ENCODE measurements around the gene P2RX3. TPM values are rescaled to one million over a fixed set of nuclear protein-coding genes. Genes with fewer than 3 reads are reported as not detected.

Gene P2RX3
- total and polyA plus RNA-seq, 10 of the 15 experiments (the other 5 are each of a cell fraction or from before 2014, with no cell fraction given), result 0.05 to 0.12 TPM; not detected in 8

- TF ChIP-seq, protein P1, sequence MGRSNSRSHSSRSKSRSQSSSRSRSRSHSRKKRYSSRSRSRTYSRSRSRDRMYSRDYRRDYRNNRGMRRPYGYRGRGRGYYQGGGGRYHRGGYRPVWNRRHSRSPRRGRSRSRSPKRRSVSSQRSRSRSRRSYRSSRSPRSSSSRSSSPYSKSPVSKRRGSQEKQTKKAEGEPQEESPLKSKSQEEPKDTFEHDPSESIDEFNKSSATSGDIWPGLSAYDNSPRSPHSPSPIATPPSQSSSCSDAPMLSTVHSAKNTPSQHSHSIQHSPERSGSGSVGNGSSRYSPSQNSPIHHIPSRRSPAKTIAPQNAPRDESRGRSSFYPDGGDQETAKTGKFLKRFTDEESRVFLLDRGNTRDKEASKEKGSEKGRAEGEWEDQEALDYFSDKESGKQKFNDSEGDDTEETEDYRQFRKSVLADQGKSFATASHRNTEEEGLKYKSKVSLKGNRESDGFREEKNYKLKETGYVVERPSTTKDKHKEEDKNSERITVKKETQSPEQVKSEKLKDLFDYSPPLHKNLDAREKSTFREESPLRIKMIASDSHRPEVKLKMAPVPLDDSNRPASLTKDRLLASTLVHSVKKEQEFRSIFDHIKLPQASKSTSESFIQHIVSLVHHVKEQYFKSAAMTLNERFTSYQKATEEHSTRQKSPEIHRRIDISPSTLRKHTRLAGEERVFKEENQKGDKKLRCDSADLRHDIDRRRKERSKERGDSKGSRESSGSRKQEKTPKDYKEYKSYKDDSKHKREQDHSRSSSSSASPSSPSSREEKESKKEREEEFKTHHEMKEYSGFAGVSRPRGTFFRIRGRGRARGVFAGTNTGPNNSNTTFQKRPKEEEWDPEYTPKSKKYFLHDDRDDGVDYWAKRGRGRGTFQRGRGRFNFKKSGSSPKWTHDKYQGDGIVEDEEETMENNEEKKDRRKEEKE (IDR thresholded peaks at IDR 0.05), result peak; percentile 81
- TF ChIP-seq JUND (IDR thresholded peaks at IDR 0.05; ENCODE audit: low read depth, low read length) (peak; percentile 87; the same call in 1 of the 2 replicates), POLR2A (IDR thresholded peaks at IDR 0.05; ENCODE audit: low read depth, low read length) (peak; percentile 79), CHD1 (IDR thresholded peaks at IDR 0.05; ENCODE audit: low read depth, low read length) (peak; percentile 94), SIX5 (IDR thresholded peaks at IDR 0.05; ENCODE audit: low read depth, low read length, severe bottlenecking) (peak; percentile 46), PML (IDR thresholded peaks at IDR 0.05; ENCODE audit: low read length) (peak; percentile 53; the same call in 1 of the 2 replicates), KDM1A (IDR thresholded peaks at IDR 0.05; ENCODE audit: borderline replicate concordance) (no peak), HDAC6 (IDR thresholded peaks at IDR 0.05; ENCODE audit: unreplicated experiment) (no peak), ZNF207 (IDR thresholded peaks at IDR 0.05; ENCODE audit: borderline replicate concordance) (no peak), RUNX3 (IDR thresholded peaks at IDR 0.05; ENCODE audit: low read length) (peak; percentile 45; the same call in 1 of the 2 replicates), POLR2AphosphoS5 (IDR thresholded peaks at IDR 0.05; ENCODE audit: low read length) (peak; percentile 80), DPF2 (IDR thresholded peaks at IDR 0.05) (no peak), ZBED1 (IDR thresholded peaks at IDR 0.05; ENCODE audit: borderline replicate concordance) (0 out of 2 replicates have a peak, but pooled peaks have one; percentile 28), BMI1 (IDR thresholded peaks at IDR 0.05; ENCODE audit: borderline replicate concordance) (peak; percentile 71), CBFB (IDR thresholded peaks at IDR 0.05; ENCODE audit: low read depth) (0 out of 2 replicates have a peak, but pooled peaks have one; percentile 37), ATF7 (IDR thresholded peaks at IDR 0.05; ENCODE audit: low read depth) (peak; percentile 74; the same call in 1 of the 2 replicates), EGR1 (IDR thresholded peaks at IDR 0.05; ENCODE audit: borderline replicate concordance in 1 of 2, low read depth in 2 of 2, low read length in 2 of 2) (peak in 1 of 2 experiments; percentile 84; a peak in 2 of 3 replicates), POLR2AphosphoS2 (IDR thresholded peaks at IDR 0.05; ENCODE audit: low read depth, low read length) (peak; percentile 54), CREB1 (IDR thresholded peaks at IDR 0.05; ENCODE audit: low read depth) (peak; percentile 81), TAF1 (IDR thresholded peaks at IDR 0.05; ENCODE audit: borderline replicate concordance, low read depth, low read length) (peak; percentile 95), FOXK2 (IDR thresholded peaks at IDR 0.05) (peak; percentile 92)
- TF ChIP-seq, protein P2, sequence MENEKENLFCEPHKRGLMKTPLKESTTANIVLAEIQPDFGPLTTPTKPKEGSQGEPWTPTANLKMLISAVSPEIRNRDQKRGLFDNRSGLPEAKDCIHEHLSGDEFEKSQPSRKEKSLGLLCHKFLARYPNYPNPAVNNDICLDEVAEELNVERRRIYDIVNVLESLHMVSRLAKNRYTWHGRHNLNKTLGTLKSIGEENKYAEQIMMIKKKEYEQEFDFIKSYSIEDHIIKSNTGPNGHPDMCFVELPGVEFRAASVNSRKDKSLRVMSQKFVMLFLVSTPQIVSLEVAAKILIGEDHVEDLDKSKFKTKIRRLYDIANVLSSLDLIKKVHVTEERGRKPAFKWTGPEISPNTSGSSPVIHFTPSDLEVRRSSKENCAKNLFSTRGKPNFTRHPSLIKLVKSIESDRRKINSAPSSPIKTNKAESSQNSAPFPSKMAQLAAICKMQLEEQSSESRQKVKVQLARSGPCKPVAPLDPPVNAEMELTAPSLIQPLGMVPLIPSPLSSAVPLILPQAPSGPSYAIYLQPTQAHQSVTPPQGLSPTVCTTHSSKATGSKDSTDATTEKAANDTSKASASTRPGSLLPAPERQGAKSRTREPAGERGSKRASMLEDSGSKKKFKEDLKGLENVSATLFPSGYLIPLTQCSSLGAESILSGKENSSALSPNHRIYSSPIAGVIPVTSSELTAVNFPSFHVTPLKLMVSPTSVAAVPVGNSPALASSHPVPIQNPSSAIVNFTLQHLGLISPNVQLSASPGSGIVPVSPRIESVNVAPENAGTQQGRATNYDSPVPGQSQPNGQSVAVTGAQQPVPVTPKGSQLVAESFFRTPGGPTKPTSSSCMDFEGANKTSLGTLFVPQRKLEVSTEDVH (IDR thresholded peaks at IDR 0.05; ENCODE audit: low read depth, partially characterized antibody), result peak; percentile 75
These were observed 2.6 kb upstream of the P2RX3 start, which contains the start of gene SSRP1 (continued) for GRCh38 chr11:57335343-57336110.
